ENCODE measurements around the gene CXCL1.
"Not testable (repeated sequence)": the region's sequence is repeated elsewhere in the genome, so short reads cannot be mapped to it uniquely, and the experiment has no call there.

CXCL1 gene

DNA sequence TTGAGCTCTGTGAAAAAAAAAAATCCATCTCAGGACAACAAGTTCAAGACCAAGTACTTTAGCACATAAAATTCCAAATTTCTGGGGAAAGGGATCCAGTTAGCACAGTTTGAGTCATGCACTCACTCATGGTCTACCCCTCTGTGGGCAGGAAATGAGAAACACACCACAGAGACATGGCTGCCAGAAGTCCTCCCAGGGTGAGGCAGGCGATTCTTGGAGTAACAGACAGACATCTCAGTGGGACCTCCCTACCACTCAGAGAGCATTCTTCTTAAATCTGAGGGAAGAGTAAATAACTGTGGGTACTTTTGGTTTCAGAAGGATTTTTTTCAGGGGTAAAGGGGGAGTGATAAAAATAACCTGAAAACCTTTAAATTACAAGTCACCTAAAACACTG, 14.1 kb downstream of the CXCL1 start:
- no peak for DNase-seq (ENCODE audit: low read depth)

DNA sequence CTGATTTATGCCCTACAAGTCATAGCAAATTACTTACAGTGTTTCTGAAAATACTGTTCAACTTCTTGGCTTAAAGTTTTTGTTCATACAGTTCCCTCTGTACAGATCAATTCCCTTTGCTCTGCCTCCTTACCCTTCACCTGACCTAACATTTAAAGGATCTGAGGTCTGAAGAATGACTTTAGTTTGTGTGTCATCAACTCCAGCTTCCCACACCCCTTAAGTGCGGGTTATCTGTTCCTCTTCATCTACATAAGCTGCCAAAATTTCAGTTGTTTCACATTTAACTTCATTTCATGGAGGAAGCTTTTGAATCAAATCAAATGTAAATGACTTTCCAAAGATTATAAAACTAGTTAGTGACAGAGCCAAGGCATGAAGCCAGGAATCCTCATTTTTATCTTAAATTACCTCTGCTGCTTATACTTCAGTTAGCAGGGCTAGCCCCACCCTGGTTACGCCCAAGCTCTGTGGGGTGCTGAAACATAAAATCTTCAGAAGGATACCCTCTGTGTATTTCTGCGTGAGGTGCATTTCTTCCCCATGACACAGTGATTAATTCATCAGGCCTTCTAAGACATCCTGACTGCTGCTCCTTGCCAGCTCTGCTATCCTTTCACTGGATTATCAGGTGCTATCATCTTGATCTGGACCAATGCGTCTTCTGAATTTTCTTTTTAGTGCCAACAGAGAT, 16.5 kb downstream of the CXCL1 start:
- DNase-seq (ENCODE audit: low read depth): no peak

DNA sequence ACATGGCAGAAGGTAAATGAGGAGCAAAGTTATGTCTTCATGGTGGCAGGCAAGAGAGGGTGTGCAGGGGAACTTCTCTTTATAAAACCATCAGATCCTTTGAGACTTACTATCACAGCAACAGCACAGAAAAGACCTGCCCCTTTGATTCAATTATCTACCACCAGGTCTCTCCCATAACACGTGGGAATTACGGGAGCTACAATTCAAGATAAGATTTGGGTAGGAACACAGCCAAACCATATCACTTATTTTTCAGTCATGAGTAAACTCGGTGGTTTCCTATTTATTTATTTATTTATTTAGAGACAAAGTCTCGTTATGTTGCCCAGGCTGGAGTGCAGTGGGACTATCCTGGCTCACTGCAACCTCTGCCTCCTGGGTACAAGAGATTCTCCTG, 22.1 kb downstream of the CXCL1 start:
- no peak for DNase-seq (ENCODE audit: low read depth)

DNA sequence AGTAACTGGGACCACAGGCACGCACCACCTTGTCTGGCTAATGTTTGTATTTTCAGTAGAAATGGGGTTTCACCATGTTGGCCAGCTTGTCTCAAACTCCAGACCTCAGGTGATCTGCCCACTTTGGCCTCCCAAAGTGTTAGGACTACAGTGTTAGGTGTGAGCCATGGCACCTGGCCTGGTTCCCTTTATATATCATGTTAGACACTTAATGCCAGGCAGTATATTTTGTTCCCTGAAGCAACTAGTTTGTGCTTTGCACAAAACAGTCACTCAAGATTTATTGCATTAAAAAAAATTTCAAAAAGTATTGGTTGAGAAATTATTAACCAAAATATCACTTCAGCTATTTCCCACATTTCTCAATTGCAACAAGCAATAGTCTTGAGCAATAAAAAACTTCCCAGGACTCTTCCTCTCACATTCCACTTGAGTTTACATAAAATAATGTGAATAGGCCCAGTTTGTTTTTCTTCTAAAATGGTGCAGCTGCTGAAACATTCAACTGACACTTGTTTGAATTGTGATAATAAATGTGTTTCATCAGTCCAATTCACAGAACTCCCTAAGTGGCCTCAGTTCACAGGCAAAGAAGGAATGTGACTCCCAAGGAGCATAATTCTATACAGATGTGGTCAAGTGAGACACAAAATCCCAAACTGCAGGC, 22.7 kb downstream of the CXCL1 start:
- DNase-seq (ENCODE audit: low read depth): no peak

DNA sequence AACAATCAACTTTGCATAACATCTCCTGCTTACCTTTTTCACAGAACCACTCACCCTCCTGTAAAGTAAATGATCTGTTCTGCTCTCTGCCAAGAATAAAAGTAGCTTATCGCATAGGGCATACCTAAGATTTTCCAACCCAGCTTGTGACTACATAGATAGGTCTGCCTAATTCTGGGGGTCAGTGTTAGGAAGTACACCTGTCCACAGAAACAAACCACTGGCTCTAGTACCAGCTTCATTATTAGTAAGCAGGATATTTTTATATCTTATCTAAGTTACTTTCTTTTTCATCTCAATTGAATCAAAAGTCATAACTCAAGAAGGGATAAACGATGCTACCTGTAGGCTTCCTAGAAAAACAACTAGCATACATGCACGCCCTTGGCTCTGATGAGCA, 23.8 kb downstream of the CXCL1 start:
- no peak for DNase-seq (ENCODE audit: low read depth)

DNA sequence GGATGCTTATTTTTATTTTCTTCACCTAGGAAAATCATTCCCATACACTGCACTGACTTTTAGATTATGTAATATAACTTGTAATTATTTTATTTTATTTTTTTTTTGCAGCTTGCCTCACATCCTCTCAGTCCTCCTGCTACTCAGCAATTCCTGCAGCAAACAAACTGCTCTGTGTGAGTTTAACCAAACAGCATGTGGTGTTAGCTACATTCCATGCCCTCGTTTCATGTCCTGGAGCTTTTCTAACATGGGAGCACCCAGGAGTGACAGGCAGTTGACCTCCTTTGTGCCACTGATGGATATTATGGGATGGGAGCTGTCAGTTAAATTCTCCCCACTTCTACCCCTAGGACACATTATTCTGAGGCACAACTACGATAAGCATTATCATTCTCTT, 24.8 kb downstream of the CXCL1 start:
- DNase-seq (ENCODE audit: low read depth): no peak

DNA sequence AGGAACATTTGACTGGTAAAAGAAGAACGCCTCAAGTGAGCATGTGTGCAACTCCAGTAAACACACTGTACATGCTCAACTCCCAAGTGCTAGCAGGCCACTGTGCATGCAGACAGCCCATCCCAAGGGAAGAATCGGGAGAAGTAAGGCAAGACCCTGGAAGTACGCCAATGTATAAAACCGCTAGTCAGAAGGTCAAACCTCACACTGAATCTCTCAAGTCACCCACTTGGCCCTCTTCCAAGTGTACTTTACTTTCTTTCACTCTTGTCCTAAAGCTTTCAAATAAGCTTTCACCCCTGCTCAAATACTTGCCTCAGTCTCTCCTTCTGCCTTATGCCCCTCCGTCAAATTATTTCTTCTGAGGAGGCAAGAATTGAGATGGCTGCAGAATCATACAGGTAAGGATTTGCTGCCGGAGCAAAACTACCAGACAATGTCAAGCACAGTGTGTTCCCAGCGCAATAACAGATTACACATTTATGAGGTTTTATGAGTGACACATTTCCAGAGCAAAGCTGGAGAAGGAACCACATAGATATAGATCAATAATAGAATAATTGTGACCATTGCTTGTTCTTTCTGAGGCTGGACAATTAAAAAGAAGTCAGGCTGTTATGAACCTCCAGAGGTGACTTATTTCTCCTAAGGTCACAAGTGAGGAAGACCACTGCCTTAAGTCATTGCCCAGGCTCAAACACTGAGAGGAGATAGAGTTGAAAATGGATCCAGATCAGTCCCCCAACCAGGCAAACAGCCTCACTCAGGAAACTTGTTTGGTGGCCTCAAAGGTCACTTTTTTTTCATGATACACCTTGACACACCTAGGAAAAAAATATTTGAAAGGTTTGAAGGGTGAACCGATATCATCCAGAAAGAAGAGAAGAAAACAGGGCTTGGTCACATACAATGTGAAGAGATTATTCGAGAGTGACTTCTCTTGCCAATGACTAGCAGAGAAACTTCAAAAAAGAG, 26.3 kb downstream of the CXCL1 start:
- DNase-seq (ENCODE audit: low read depth): no peak

DNA sequence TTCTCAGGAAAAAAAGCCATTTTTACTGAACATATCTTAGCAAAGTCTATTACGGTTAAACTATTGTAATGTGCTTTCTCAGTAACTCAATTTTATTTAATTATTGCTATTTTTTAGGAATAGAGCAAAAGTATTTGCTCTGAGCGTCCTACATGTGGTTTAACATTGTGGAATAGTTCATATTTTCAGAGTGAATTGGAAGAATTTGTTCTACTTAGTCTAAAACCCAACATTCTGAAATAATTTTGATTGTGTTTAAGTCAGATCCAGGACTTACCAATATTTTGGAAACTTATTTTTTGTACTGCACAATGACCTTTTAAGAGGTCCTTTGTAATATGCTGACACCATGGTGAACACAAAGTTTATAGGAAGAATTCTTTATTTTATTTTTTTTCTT, 27.2 kb downstream of the CXCL1 start:
- no peak for DNase-seq (ENCODE audit: low read depth)

DNA sequence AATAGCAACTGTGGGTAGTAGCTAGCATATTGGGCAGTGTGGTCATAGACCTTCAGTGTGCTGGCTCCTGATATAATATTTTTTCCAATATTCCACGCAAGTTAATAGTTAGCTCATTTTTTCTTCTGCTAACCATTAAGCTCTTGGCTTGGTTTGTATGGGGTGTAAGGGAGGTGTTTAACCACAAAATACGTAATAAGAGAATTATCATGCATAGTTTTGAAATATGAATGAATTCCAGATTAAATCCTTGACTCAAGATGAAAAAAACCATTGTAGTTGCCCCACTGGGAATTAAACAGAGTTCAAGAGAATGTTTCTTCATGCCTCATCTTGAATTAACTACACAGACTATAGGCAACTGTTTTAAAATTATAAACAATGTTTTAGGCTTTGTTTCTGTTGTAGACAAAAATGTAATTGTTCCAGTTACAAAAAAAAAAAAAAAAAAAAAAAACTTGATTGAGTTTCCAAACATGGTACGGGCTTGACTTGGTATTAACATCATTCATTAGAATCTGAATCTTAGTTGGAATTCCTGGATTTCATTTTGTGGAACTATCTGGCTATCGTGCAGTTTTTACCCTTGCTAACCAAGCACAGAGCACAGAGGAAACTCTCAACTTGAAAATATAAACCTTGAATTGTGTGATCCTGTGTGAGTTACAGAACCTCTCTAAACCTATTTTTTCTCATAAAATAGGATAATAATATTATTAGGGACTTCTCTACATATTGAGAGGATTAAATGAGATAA, 28.4 kb downstream of the CXCL1 start:
- no peak for DNase-seq (ENCODE audit: low read depth)

DNA sequence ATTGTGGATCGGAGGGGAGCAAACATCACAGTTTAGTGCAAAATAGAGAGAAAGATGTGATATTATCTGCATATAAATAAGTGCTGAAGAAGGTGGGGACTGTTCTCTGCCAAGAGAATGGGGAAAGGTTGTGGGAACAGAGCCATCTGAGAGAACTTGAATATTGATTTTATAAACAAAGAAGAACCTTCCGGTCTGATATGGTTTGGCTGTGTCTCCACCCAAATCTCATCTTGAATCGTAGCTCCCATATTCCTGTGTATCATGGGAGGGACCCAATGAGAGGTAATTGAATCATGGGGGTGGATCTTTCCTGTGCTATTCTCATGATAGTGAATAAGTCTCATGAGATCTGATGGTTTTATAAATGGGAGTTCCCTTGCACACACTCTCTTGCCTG, 30.1 kb downstream of the CXCL1 start:
- DNase-seq (ENCODE audit: low read depth): not testable (repeated sequence)

DNA sequence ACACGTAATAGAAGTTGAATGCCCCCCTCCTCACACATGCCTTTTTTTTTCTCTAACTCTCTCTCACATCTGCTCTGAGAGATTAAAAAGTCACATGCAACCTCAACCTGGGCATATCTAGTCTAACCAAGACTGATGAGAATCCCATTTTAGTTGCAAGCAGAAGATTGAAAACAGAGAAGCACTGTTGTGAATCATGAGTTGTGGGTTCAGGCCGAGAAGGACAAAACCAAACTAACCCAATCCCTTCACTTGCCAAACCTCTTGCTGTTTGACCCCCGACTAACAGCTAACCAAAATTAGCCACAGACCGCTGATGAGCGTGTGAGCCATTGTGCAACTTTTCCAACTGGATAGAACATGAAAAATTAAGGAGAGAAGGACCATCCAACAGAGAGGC, 31.8 kb downstream of the CXCL1 start:
- DNase-seq (ENCODE audit: low read depth): no peak

DNA sequence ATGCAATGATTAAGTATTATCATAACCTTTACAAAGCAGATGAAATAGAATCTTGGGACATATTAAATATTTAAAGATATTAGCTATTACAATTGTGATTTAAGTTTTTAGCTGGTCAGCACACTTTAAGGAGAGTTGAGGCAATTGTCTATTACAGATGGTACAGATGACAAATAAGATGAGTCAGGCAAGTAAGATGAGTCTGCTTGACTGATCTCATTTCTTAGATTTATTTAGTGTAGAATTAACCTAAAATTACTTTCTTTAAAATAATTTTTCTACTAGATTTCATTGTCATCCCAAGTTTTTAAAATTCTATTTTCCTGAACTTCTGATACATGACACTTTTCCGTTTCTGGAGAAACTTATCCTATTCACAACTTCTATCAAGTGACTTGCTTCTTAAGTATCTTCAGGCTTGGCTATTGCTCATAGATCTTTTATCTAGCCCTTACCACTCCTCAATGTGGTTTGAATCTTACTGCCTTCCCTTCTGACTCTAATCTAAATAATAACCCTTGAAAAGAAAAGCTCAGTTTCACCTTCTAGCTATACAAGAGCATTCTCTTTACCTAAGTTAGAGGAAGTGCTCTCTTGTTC, 32.9 kb downstream of the CXCL1 start:
- DNase-seq (ENCODE audit: low read depth): no peak

DNA sequence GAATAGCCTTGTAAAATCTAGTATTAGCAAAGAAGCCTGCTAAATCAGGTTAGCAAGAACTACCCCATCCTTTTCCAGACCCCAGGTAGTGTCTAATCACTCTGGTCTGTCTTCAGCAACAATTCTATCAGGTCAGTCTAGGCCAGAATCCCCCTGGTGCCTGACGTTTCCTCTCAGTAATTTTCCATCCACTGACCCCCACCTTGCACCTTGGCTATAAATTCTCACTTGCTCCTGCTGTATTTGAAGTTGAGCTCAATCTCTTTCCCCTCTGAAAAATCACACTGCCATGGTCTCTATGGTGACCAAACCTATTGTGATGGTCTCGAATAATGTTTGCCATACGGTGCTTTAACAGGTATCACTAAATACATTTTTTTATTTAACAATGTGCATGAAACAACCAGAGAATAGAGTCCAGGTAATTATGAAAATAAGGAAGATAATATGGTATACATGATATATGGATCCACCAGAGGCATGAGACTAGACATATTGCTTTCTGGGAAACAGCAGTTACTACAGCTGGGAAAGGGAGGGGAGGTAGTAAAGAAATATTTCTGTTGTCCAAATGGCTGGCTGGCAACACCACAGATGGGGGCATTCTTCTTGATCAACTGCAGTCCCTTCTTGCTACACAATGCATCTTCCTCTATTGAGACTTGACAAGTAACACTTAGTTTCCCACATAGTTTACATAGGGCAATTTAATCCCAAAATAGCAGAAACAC, 33.8 kb downstream of the CXCL1 start:
- no peak for DNase-seq (ENCODE audit: low read depth)

DNA sequence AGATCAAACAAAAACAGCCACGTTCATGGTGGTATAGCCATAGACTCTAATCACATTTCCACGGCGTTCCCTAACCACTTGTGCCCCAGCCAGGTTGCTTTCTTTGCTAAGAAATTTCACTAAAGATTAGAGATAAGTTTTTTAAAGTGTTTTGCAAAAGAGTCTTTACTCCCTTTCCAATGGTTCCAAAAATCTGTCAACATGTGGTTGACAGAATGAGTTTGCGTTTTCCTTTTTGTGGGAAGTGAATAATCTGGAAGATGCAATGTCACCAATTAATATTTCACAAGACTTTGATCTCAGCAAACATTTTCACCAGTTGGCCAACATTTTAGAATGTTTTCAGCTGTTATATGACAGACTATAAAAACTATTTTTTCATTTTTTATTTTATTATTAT, 35.3 kb downstream of the CXCL1 start:
- no peak for DNase-seq (ENCODE audit: low read depth)

DNA sequence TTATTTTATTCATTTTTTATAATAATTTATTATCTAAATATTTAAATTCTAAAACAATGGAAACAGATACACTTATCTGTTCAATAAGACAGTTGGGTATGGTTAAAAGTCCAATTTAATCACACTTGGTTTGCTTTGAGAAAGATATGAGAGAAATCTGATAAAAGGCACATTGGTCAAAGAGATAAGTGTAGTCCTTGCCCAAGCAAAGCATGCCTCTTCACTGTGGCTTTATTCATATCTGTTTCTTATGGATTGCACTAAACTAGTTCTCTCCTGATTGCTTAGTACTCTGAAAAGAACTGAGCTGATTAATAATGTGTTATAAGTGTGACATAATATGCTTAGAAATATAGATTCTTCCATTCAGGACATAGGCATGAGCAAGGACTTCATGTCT, 39.8 kb downstream of the CXCL1 start:
- DNase-seq (ENCODE audit: low read depth): no peak

DNA sequence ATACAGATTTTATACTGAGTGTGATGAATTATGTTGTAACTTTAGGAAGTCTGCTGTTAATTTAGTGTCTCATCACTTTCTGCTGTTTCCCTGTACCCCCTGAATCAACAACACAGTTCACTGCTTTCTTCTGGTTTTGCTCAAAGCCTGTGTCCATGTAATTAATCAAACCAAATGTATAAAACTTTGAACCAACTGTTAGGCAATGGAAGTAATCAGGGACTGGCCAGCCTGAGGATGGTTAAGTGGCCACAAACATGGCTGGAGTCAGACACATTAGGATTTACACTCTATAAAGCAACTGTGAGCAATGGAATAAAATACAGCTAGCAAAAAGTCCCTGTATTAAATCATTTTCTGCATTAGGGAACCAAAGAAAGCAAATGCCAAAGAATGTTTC, 42.6 kb downstream of the CXCL1 start:
- no peak for DNase-seq (ENCODE audit: low read depth)

DNA sequence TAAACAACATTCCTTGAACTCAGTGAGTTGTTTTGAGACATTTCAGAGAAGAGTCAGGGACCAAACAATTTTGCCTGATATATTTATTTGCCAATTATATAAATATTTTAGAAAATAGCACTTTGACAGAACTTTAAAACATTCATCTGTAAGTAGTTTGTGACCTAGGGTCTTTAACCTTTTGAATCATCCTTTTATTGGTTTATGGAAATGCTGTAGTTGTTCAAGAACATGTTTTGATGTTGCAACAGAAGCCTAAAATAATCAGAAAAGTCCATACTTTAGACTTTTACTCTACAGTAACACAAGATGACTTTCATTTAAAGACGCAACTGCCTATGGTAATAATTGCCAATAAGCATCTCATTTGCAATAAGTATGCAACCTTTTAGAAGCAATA, 43.0 kb downstream of the CXCL1 start:
- DNase-seq (ENCODE audit: low read depth): no peak

DNA sequence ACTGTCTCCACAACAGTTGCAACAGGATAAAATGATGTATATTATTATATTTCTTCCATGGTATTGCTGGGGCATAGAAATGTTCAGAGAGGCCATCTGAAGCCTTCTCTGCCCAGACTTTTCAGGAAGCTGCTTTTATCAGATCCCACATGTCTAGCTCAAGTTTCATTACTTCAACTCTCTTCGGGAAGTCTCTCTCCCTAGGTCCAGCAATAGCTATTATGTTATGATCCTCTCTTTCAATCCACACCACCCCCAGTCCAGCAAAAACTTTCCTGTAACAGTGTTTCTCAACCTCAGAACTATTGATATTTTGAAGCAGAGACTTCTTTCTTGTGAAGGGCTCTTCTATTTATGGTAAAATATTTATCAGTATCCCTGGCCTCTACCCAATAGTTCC, 44.9 kb downstream of the CXCL1 start:
- DNase-seq (ENCODE audit: low read depth): no peak

DNA sequence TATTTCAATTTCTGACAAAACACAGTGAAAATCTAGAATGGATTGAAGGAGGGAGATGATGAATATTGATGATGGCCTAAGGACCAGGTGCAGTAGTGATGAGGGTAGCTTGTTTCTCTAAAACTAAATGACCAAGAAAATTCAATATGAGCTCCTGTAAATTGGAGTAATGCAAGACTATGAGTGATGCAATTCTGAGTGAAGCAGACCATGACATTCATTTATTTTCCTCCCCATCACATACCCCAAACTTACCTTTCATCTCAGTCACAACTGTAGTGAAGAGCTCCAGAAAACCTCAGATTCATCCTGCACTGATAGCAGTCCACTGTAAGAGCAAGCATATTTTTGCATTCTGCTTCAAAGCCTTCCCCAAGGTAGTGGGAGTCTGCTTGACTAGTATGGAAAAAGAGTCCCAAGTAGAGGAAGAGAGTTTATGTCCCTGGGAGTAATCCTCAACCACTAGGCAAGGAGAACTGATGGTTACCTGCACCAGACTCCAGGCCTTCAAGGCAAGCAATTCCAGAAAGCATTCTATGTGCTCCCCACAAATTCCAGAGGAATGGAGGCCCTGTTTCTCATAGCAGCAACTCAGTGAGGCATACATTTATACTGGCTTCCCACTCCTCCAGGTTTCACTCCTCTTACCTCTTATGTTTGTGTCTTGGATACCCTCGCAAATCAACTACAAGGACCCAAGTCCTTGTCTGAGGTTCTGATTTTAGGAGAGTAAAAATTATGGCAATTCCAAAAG, 47.2 kb downstream of the CXCL1 start:
- DNase-seq (ENCODE audit: low read depth): no peak

DNA sequence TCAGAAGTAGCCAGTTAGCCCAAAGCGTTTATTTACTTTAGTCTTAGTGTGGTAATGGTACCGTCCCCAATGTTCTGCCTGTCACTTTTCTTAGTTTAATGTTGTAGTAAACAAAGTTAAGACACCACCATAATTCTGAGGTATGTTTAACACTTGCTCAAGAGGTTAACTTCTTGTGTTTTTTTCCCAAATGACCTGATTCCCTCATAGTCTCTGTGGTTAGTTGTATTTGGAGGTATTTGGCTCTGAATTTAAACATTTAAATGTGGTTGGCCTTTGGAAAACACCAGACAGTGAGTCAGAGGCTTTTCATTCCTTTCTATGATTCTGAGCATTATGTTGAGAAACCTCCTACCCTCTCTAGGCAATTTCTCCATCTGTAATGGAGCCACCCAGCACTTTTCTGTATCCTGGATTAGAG, 47.9 kb downstream of the CXCL1 start:
- no peak for DNase-seq (ENCODE audit: low read depth)
